NCI-H345 (cell line): ENCODE results near the gene PDZRN3.

ENCODE experiments used
- DNase-seq: peaks from one replicate; lab custom pipeline; 2025; lab: John Stamatoyannopoulos, UW

Gene PDZRN3

DNA sequence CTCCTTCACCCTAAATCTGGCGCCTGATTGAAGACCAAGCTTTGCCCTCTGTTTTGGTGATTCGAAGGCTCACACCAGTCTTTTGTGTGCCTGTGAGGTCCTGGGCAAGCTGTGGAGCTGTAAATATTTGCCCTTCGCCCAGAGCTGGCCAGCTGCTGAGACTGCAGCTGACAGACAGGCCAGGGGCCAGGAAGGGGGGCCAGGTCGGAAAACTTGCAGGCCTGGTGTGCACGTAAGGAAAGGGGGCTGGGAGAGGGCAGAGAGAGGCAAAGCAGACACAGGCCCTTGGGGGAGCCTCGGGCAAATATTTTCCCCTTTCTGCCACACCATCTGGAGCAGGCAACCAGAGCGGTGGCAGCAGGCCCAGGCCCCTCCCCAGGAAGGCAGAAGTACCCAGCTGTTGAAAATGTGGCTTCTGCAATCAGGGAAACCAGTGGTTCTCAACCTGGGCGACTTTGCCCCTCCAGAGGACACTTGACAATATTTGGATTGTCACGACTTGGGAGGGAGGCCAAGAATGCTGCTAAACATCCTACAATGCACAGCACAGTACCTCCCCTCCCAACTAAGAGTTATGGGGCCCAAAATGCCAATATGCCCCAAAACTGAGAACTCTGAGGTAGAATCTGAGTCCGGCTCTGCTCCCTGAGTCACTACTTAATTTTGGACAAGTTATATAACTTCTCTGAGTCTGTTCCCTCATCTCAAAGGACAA lies 2.5 kb downstream of the PDZRN3 start:
- DNase-seq: peak; percentile 21

DNA sequence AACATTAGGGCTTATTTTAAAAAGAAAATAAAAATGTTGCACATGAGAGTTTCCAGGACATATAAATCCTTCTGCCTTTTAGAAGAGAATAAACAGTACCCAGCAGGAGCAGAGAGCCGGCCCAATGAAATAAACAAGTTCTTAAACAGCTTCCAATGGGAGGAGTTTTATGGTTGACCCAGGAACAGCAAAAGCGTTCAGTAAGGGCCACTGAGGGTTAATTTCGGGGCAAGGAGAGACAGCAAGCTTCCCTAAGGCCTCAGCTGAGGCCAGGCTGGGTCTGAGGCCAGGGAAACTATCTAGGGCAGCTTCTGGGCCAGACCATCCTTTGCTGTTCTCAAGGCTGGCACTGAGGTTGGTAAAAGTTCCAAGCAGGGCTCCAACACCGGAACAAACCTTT lies 3.4 kb downstream of the PDZRN3 start:
- DNase-seq: no peak

DNA sequence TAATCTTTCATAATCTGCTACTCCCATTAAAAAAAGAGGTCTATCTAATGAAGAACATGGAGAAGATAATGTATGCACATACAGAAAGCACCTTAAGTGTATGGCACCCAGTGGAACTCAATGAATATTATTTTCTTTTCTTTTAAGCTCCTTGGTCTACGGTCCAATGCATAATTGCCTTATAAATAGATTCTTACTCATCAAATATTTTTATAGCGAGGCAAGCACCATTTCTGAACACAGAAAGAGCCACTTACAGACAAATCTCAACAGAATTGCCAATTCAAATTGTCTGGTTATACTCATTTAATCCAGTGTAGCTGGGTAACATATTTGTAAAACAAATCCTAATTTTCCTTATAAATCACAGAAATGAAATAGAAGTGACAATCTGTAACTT lies 6.3 kb downstream of the PDZRN3 start:
- no peak for DNase-seq

DNA sequence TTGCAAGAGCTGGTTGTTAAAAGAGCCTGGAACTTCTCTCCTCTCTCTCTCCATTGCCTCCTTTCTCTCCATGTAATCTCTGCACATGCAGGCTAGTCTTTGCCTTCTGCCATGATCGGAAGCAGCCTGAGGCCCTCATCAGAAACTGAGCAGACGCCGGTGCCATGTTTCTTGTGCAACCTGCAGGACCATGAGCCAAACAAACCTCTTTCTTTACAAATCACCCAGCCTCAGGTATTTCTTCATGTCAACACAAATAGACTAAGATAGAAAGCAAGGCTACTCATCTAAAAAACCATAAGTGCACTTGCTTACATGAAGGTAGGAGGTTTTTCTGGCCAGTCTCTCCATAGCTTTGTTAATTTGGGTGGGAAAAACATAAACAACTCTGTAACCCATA lies 8.7 kb downstream of the PDZRN3 start:
- DNase-seq: no peak

DNA sequence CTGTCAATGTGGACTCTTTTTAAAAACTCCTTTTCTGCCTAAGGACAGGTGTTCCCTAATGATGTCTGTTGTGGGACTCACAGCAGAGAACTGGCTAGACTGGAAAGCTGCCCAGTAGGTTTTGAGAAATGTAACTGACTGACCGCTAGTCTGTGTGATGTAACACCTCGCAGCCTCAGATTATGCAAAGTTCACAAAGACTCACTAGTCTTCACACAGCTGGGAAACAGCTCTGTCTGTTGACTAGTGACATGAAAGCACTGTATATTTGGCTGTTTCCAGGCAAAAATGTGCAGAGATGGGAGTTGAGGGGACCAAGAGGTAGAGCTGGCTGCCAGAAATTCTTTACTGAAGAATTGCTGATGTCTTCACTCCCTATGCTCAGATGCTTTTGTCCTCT lies 10.3 kb downstream of the PDZRN3 start:
- DNase-seq: no peak

- DNase-seq: no peak
These were observed 13.6 kb downstream of the PDZRN3 start for GRCh38 chr3:73611176-73611575.

- DNase-seq: no peak
These were observed 14.2 kb downstream of the PDZRN3 start for GRCh38 chr3:73610493-73610892.

- DNase-seq: no peak
These were observed 15.1 kb downstream of the PDZRN3 start for GRCh38 chr3:73609655-73610054.

DNA sequence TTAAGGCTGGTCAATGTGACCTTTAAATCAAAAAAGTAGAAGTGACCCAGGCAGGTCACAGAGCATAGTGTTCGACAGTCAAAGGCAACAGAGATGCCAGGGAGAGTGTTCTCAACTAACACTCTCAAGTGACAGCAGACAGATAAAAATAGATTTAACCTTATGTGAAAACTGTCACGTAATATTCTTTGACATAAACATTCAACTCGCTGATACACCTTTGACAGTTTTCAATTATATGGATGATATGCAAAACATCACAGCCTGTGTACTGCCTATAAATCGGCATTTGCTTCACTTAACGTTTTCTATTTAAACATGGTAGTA lies 15.5 kb downstream of the PDZRN3 start:
- DNase-seq: no peak

GRCh38 chr3:73608456-73609314 lies 16.1 kb downstream of the PDZRN3 start:
- no peak for DNase-seq

- DNase-seq: no peak
These were observed 18.9 kb downstream of the PDZRN3 start for GRCh38 chr3:73605861-73606260.

DNA sequence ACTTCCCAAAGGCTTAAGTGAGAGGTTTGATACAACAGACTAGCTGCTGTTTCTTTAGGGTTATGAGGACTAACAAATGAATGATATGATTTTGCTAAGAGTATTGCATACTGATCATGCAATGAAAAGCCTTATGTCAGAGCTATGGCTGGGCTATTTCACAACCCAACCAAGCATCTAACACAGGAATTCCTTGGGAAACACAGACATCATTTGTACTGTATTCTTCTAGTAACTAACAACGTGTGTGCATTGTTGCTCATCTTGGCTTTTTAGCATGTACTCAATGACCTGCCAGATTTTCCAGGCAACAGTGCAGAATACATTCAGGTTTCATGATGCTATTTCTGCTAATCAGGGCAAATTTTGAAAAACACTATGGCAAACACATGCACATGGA lies 19.3 kb downstream of the PDZRN3 start:
- no peak for DNase-seq

DNA sequence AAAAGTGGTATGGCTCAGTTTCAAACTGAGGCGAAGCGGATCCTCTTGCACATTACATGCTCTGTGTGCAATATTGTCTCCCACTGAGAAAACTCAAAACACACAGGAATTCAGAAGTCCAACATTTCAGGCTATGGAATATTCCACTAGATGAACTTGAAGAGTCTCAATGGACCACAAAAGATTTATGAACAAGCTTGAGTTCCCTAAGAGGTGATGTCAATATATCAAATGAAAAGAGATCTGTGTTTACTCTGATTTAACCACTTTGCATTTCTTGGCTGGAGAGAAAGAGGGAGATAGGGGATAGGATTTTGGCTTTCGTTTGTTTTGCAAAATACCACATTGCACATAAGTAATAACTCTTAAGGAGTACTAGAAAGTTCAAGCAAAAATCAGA lies 20.3 kb downstream of the PDZRN3 start:
- DNase-seq: no peak

DNA sequence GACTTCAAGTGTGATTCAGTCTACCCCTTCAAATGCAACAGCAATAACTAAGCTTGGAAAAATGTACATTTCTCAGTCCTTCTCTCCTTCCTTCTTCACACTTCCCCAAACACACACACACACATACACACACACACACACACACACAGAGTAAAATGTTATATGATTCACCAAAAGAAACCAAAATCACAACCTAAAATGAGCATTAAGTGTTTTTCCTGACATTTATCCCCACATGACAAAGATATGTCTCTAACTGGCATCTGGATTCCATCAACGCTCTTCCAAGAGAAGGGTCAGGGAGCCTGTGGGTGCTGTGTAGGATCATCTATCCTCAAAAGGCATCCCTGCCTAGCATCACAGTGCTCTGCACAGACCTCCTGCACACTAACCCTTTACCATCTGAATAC lies 21.0 kb downstream of the PDZRN3 start:
- no peak for DNase-seq

DNA sequence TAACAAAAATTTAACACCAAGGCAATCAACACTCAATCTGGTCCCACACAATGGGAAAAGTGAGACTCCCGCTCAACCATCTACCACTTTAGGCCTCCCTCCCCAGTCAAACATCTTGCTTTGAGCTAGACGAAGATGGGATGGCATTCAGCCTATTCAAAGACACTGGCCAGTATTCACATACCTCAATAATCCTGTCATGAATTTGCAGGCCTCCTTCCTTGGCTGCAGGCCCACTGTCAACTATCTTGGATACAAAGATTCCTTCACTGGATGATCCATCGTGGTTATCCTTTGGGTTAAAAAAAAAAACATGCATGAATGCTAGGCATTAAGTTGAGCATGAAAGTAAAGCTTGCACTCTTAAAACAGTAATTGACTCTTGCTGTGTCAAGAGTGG lies 22.6 kb downstream of the PDZRN3 start:
- no peak for DNase-seq

- no peak for DNase-seq
These were observed 23.3 kb downstream of the PDZRN3 start for GRCh38 chr3:73601481-73601880.

GRCh38 chr3:73601011-73601410 lies 23.7 kb downstream of the PDZRN3 start:
- no peak for DNase-seq

GRCh38 chr3:73600293-73600938 lies 24.3 kb downstream of the PDZRN3 start:
- no peak for DNase-seq

DNA sequence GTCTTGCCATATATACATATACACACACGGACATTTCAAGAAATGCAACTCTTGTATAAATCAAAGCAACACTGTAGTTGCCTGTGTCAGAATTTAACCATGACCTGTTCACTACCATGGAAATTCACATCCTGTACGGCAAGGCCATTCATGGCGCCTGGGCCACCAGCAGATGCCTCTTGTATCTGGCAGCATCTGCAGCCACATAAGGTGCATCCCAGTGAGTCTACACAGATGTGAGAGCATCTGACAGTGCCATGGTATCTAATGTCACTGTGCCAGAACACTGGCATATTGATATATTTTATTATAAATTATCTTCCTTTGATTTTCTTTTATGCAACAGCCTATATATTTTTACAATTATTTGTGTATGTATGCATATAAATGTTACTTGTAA lies 25.1 kb downstream of the PDZRN3 start:
- no peak for DNase-seq

GRCh38 chr3:73597476-73597875 lies 27.3 kb downstream of the PDZRN3 start:
- no peak for DNase-seq

DNA sequence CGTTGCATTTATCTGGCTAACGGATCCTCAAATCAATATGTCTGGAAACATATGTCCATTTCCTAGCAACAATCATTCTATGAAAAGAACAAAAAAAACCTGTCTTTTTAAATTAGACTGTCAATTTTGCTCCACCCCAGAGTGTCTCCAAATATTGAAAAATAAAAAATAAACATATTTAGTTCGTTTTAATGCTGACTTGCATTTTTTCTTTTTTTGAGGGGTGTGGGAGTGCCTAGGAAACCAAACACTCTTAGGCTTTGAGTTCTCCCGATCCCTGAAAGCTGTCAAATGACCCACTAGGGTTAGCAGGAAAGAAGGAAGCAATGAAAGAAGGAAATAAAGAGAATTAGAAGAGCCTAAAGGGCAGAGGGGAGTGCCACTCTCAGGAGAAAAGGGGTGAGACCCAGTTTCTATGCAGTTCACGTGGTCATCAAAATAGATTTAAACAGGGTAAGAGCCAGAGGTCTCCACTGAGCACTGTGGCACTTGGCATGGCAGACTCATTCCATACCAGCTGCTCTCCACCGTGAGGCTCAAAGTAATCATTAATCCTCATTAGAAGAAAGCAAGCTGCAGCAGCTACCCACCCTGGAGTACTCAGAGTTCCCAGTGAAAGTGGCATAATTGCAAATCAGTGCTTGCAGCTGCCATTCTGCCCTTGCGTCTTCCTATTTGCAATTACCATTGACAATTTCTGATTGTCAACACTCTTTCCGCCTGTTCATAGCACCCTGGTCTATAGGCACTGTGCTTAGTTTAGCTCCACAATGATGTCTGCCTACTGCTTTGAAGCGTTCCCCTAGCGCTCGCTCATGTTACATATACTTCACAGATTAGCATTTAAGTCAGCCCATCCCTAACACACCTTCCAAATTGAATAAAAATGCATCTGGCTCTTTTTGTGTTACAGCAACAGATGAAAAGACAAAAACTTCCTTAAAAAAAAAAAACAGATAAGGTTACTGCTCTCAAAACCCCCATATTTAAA lies 32.3 kb downstream of the PDZRN3 start:
- DNase-seq: peak; percentile 21

- DNase-seq: no peak
These were observed 33.4 kb downstream of the PDZRN3 start for GRCh38 chr3:73591286-73591800.
